Cardiac fibroblast (primary cell): ENCODE results near the gene ADAM15.

Experiments used
- DNase-seq, 2 donors: peaks; one replicate each; pipeline versions ENCODE4 v3.0.0 to v3.0.0-alpha.2; 2010; ENCODE audit warnings: low read depth in 2 of 2
- H3K4me3 ChIP-seq, 2 donors: replicated peaks in 1 of 2; 1 replicate in 1 of 2; 2 replicates in 1 of 2; pipeline ENCODE4 v1.5.1; 2011; ENCODE audit warnings: low read depth in 2 of 2, low read length in 2 of 2, mild to moderate bottlenecking in 2 of 2, moderate library complexity in 1 of 2
- TF ChIP-seq, protein P1 (sequence below): IDR thresholded peaks from one replicate; pipeline ENCODE4 v1.5.1; 2011; ENCODE audit warnings: low read depth, mild to moderate bottlenecking, low read length, inconsistent platforms

The ADAM15 gene

GRCh38 chr1:155044365-155044764 lies 6.8 kb upstream of the ADAM15 start:
- DNase-seq: no peak
- TF ChIP-seq, protein P1, sequence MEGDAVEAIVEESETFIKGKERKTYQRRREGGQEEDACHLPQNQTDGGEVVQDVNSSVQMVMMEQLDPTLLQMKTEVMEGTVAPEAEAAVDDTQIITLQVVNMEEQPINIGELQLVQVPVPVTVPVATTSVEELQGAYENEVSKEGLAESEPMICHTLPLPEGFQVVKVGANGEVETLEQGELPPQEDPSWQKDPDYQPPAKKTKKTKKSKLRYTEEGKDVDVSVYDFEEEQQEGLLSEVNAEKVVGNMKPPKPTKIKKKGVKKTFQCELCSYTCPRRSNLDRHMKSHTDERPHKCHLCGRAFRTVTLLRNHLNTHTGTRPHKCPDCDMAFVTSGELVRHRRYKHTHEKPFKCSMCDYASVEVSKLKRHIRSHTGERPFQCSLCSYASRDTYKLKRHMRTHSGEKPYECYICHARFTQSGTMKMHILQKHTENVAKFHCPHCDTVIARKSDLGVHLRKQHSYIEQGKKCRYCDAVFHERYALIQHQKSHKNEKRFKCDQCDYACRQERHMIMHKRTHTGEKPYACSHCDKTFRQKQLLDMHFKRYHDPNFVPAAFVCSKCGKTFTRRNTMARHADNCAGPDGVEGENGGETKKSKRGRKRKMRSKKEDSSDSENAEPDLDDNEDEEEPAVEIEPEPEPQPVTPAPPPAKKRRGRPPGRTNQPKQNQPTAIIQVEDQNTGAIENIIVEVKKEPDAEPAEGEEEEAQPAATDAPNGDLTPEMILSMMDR: no peak
- no peak overlapping the region for H3K4me3 ChIP-seq

DNA sequence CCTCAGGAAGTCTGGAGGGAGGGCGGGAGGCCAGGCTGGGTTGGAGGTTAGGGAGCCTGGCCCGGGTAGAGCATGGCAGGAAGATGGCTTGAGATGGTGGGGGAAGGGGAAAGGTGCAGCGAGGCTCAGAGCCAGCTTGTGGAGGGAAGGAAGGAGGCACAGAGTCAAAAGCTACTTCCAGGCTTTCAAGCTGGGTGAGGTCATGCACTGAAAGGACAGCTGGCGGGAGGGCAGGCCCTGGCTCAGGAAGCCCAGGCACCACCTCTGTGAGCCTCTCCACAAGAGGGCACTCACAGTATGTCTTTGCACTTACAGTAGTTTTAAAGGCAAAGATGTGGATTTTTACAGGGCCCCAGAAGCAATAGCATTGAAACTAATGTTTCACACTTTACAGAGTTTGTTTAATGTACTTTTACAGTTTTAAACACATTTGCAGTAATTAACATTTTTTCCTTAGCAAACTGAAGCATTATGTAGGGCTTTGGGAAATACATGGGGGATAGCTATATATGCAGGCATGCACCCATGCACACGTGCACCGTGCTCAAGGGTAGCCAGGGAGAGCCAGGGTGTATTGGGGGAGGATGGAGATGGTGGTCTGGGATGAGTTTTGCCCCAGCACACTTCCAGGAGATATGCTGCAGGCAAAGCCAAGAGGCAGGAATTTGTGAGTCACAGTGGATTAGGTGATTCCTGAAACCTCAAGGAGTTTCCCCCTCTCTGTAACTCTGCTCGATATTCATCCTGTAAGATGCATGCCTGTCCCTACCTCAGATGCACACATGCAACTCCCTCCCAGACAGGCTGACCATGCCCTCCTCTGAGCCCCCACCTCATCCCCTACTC lies 6.1 kb upstream of the ADAM15 start:
- no peak overlapping the region for H3K4me3 ChIP-seq
- TF ChIP-seq, protein P1: peak; percentile 80
- peak; percentile 88 to 90 for DNase-seq

GRCh38 chr1:155048449-155049334 lies 2.4 kb upstream of the ADAM15 start:
- no peak overlapping the region for H3K4me3 ChIP-seq
- TF ChIP-seq, protein P1: no peak
- DNase-seq: no peak

- peak; percentile 37 to 44 for DNase-seq
- peak overlapping the region in 1 of 2 donors; percentile 75 for H3K4me3 ChIP-seq
- TF ChIP-seq, protein P1: no peak
Observed at GRCh38 chr1:155049651-155050559, 1.2 kb upstream of the ADAM15 start.

DNA sequence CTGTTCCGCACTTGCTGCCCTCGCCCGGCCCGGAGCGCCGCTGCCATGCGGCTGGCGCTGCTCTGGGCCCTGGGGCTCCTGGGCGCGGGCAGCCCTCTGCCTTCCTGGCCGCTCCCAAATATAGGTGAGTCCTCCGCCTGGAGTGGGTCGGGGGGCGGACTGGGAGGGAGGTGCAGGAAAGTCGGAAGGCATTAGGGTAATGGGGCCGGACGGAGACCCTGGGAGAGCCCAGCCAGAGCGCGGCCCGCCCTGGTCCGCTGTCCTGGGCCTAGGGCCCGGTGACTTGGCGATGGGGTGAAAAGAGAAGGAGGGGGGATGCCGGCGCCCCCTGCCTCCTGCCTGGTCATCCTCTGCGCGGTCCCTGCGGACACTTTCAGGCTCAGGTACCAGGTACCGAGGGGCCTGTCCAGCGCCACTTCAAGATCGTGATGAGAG lies 243 bp downstream of the ADAM15 start:
- no peak for DNase-seq
- peak overlapping the region; percentile 75 to 81 for H3K4me3 ChIP-seq
- TF ChIP-seq, protein P1: no peak
